Progenitor cell of endocrine pancreas (in vitro differentiated cells): ENCODE data around the gene C16orf90. TPM values are rescaled to one million over a fixed set of nuclear protein-coding genes. Genes with fewer than 3 reads are reported as not detected.

ENCODE experiments used
- DNase-seq: peaks from one replicate; pipeline ENCODE4 v3.0.0; 2021; ENCODE audit warnings: low spot score; ENCODE audit not compliant: unreplicated experiment
- H3K27ac Mint-ChIP-seq: 2 replicates; pipeline ENCODE4 v1.8.0; 2021; ENCODE audit warnings: mild to moderate bottlenecking, moderate library complexity, mixed read lengths
- H3K27me3 Mint-ChIP-seq: 2 replicates; pipeline ENCODE4 v1.8.0; 2021; ENCODE audit warnings: mixed read lengths
- H3K36me3 Mint-ChIP-seq: 2 replicates; pipeline ENCODE4 v1.8.0; 2022; ENCODE audit warnings: mixed read lengths; ENCODE audit not compliant: insufficient read depth
- H3K4me1 Mint-ChIP-seq: 2 replicates; pipeline ENCODE4 v1.8.0; 2021; ENCODE audit warnings: low read depth, mixed read lengths
- H3K4me3 Mint-ChIP-seq: 2 replicates; pipeline ENCODE4 v1.8.0; 2021; ENCODE audit warnings: low read depth, mild to moderate bottlenecking, moderate library complexity, mixed read lengths
- H3K9me3 Mint-ChIP-seq: 2 replicates; pipeline ENCODE4 v1.8.0; 2021; ENCODE audit warnings: low read depth, mixed read lengths
- CTCF ChIP-seq: fragments of 200-600 bp; sonication (generic); IDR thresholded peaks from one replicate; pipeline ENCODE4 v1.5.0; 2021; ENCODE audit warnings: antibody characterized with exemption, mild to moderate bottlenecking; ENCODE audit not compliant: unreplicated experiment
- total RNA-seq: library from RNA; stranded (reverse); gene quantifications from 2 replicates; pipeline ENCODE4 v1.2.1, GENCODE V29; 2021

C16orf90 gene
- total RNA-seq, 1 donor from 2014 or later, result not detected

GRCh38 chr16:3514621-3515020 is 19.3 kb upstream of the C16orf90 start:
- DNase-seq, result no peak
- no peak for TF ChIP-seq CTCF
- Mint-ChIP-seq H3K9me3 (no peaks in the 10 kb centered on the region), H3K36me3 (peaks cover 19% of the 10 kb centered on the region), H3K4me1 (peaks cover 8% of the 10 kb centered on the region), H3K27me3 (no peaks in the 10 kb centered on the region), H3K4me3 (no peak overlapping the region), H3K27ac (peak overlapping the region; percentile 29)

GRCh38 chr16:3513892-3514583 is 18.7 kb upstream of the C16orf90 start:
- H3K36me3 Mint-ChIP-seq, result peaks cover 16% of the 10 kb centered on the region
- no peak for TF ChIP-seq CTCF
- H3K4me3 Mint-ChIP-seq, result no peak overlapping the region
- no peaks in the 10 kb centered on the region for H3K27me3 Mint-ChIP-seq
- no peaks in the 10 kb centered on the region for H3K9me3 Mint-ChIP-seq
- peaks cover 8% of the 10 kb centered on the region for H3K4me1 Mint-ChIP-seq
- H3K27ac Mint-ChIP-seq, result peak overlapping the region; percentile 59
- no peak for DNase-seq

GRCh38 chr16:3511286-3512180 is 16.2 kb upstream of the C16orf90 start:
- Mint-ChIP-seq H3K4me1 (peaks cover 1% of the 10 kb centered on the region), H3K27ac (no peak overlapping the region), H3K9me3 (no peaks in the 10 kb centered on the region), H3K36me3 (peaks cover 23% of the 10 kb centered on the region), H3K4me3 (no peak overlapping the region), H3K27me3 (no peaks in the 10 kb centered on the region)
- TF ChIP-seq CTCF, result no peak
- DNase-seq, result no peak

GRCh38 chr16:3510416-3510815 is 15.1 kb upstream of the C16orf90 start:
- TF ChIP-seq CTCF, result no peak
- DNase-seq, result no peak
- peaks cover 1% of the 10 kb centered on the region for H3K4me1 Mint-ChIP-seq
- no peak overlapping the region for H3K4me3 Mint-ChIP-seq
- H3K36me3 Mint-ChIP-seq, result peaks cover 24% of the 10 kb centered on the region
- H3K27me3 Mint-ChIP-seq, result no peaks in the 10 kb centered on the region
- H3K27ac Mint-ChIP-seq, result peak overlapping the region; percentile 26
- no peaks in the 10 kb centered on the region for H3K9me3 Mint-ChIP-seq

GRCh38 chr16:3509470-3509928 is 14.2 kb upstream of the C16orf90 start:
- no peaks in the 10 kb centered on the region for H3K9me3 Mint-ChIP-seq
- H3K4me3 Mint-ChIP-seq, result no peak overlapping the region
- no peak overlapping the region for H3K27ac Mint-ChIP-seq
- H3K36me3 Mint-ChIP-seq, result peaks cover 28% of the 10 kb centered on the region
- no peak for TF ChIP-seq CTCF
- peaks cover 1% of the 10 kb centered on the region for H3K4me1 Mint-ChIP-seq
- DNase-seq, result no peak
- no peaks in the 10 kb centered on the region for H3K27me3 Mint-ChIP-seq
